PC-3 (cell line): Measurements from ENCODE around the gene MAGI1. TPM values are rescaled to one million over a fixed set of nuclear protein-coding genes. Genes with fewer than 3 reads are reported as not detected.

Experiments
- ATAC-seq: fragments of 200-7000 bp; cut with Tn5 transposase; 2 replicates; pipeline ENCODE4 v1.9.1; 2020; ENCODE audit warnings: mild to moderate bottlenecking, moderate library complexity
- BruUV-seq: library from RNA; stranded (reverse); fragments of 400-500 nt; replicated peaks from 2 replicates; lab custom pipeline; 2021; lab: Mats Ljungman, UMichigan
- CTCF ChIA-PET: fragments of 300-600 bp; sonication (Branson Sonifier 250); formaldehyde crosslinking; loops from one replicate; lab custom pipeline; 2022; ENCODE audit warnings: antibody characterized with exemption; lab: Charles Lee
- POLR2A ChIA-PET: fragments of 300-600 bp; sonication (Branson Sonifier 250); formaldehyde crosslinking; loops from one replicate; lab custom pipeline; 2022; ENCODE audit warnings: antibody characterized with exemption; ENCODE audit not compliant: unreplicated experiment; lab: Charles Lee
- DNase-seq: peaks from one replicate; pipeline ENCODE4 v3.0.0-alpha.2; 2015
- H2AFZ ChIP-seq: fragments of 300-600 bp; sonication (generic); 2 replicates; pipeline ENCODE4 v1.6.0; 2016; ENCODE audit warnings: antibody characterized with exemption, low read length
- H3F3A ChIP-seq: fragments of 300-600 bp; sonication (generic); one replicate; pipeline ENCODE4 v1.6.0; 2017; ENCODE audit warnings: antibody characterized with exemption, low read length, control low read depth, mild to moderate bottlenecking; ENCODE audit not compliant: unreplicated experiment
- H3K27ac ChIP-seq: fragments of 300-600 bp; sonication (generic); 2 replicates; pipeline ENCODE4 v1.5.1; 2016; ENCODE audit warnings: mild to moderate bottlenecking, low read length
- H3K27me3 ChIP-seq: fragments of 300-600 bp; sonication (generic); 2 replicates; pipeline ENCODE4 v1.6.1; 2016; ENCODE audit warnings: low read length, mixed read lengths
- H3K36me3 ChIP-seq: fragments of 300-600 bp; sonication (generic); 2 replicates; pipeline ENCODE4 v1.6.1; 2016; ENCODE audit warnings: low read depth, mixed run types, low read length, mixed read lengths
- H3K4me1 ChIP-seq: fragments of 300-600 bp; sonication (generic); 2 replicates; pipeline ENCODE4 v1.5.1; 2016; ENCODE audit warnings: low read length; ENCODE audit not compliant: insufficient read depth
- H3K4me2 ChIP-seq: fragments of 300-600 bp; sonication (generic); 2 replicates; pipeline ENCODE4 v1.6.0; 2016; ENCODE audit warnings: low read length
- H3K4me3 ChIP-seq: fragments of 300-600 bp; sonication (generic); 2 replicates; pipeline ENCODE4 v1.5.1; 2016; ENCODE audit warnings: mild to moderate bottlenecking, low read length, mixed read lengths
- H3K79me2 ChIP-seq: fragments of 300-600 bp; sonication (generic); 2 replicates; pipeline ENCODE4 v1.6.1; 2017; ENCODE audit warnings: low read length, mixed read lengths
- H3K9ac ChIP-seq: fragments of 300-600 bp; sonication (generic); 2 replicates; pipeline ENCODE4 v1.6.0; 2016; ENCODE audit warnings: mild to moderate bottlenecking, low read length
- H3K9me2 ChIP-seq: fragments of 300-600 bp; sonication (generic); replicated peaks from 2 replicates; pipeline ENCODE4 v1.6.1; 2016; ENCODE audit warnings: mixed run types, low read length, mixed read lengths
- H3K9me3 ChIP-seq: fragments of 300-600 bp; sonication (generic); 2 replicates; pipeline ENCODE4 v1.6.1; 2016; ENCODE audit warnings: low read length, mixed read lengths
- H4K20me1 ChIP-seq: fragments of 300-600 bp; sonication (generic); 2 replicates; pipeline ENCODE4 v1.6.1; 2016; ENCODE audit warnings: low read length, mixed read lengths
- EZH2 ChIP-seq: fragments of 300-600 bp; sonication (generic); IDR thresholded peaks from one replicate; pipeline ENCODE4 v1.6.1; 2017; ENCODE audit warnings: antibody characterized with exemption, mild to moderate bottlenecking, low read length; ENCODE audit not compliant: unreplicated experiment
- EZH2phosphoT487 ChIP-seq: fragments of 300-600 bp; sonication (generic); IDR thresholded peaks from 2 replicates; pipeline ENCODE4 v1.6.1; 2018; ENCODE audit warnings: mild to moderate bottlenecking, antibody characterized with exemption, low read length, borderline replicate concordance
- intact Hi-C: fragments of 100-400 bp; cut with micrococcal nuclease; formaldehyde crosslinking; loops from 2 replicates; pipeline ENCODE4 v1.9.0; 2023
- total RNA-seq: library from RNA; depleted of rRNA; stranded (reverse); fragments of >200 nt; gene quantifications from 2 replicates; pipeline ENCODE4 v1.2.3, GENCODE V29; 2014
- TF ChIP-seq, protein P1 (sequence below): fragments of 300-600 bp; sonication (generic); conservative IDR thresholded peaks from 2 replicates; pipeline ENCODE4 v1.5.1; 2017; ENCODE audit warnings: antibody characterized with exemption, low read depth, mild to moderate bottlenecking, low read length

MAGI1 gene
- total RNA-seq, 1 experiment from 2014 or later, result 8.9 TPM

DNA sequence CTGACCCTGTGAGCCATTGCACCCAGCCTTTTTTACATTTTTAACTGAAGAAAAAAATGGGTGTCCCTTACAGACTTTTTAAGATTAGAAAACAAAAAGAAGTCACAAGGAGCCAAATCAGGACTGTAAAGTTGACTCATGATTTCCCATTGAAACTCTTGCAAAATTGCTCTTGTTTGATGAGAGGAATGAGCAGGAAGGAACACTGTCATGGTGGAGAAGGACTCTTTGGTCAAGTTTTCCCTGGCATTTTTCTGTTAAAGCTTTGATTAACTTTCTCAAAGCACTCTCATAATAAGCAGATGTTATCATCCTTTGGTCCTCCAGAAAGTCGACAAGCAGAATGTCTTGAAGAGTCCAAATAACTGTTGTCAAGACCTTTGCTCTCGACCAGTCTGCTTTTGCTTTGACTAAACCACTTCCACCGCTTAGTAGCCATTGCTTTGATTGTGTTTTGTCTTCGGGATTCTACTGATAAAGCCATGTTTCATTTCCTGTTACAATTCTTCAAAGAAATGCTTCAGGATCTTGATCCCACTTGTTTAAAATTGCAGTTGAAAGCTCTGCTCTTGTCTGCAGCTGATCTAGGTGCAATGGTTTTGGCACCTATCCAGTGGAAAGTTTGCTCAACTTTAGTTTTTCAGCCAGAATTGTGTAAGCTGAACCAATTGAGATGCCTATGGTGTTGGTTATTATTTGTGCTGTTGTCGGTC lies 369.4 kb downstream of the MAGI1 start:
- no TSS peak for BruUV-seq
- intact Hi-C loops, result loop anchor here (10.0 kb wide), 1 partner anchor 95 kb away; no protein-coding TSS in a partner anchor
- Histone ChIP-seq H3K36me3 (no peaks in the 10 kb centered on the region), H3K4me1 (peaks cover 13% of the 10 kb centered on the region; the same call in 1 of the 2 replicates), H3F3A (no peaks in the 10 kb centered on the region), H3K9me2 (no peaks in the 10 kb centered on the region), H3K4me3 (no peak overlapping the region), H3K27ac (no peak overlapping the region), H3K27me3 (no peaks in the 10 kb centered on the region), H2AFZ (no peak overlapping the region), H3K9ac (no peak overlapping the region), H4K20me1 (no peaks in the 10 kb centered on the region), H3K79me2 (no peaks in the 10 kb centered on the region), H3K9me3 (no peaks in the 10 kb centered on the region), H3K4me2 (no peak overlapping the region)
- POLR2A ChIA-PET, result no interaction called here
- no peak for DNase-seq
- no peak for ATAC-seq
- CTCF ChIA-PET, result no interaction called here
- TF ChIP-seq EZH2 (no peak), EZH2phosphoT487 (no peak)
- TF ChIP-seq, protein P1, sequence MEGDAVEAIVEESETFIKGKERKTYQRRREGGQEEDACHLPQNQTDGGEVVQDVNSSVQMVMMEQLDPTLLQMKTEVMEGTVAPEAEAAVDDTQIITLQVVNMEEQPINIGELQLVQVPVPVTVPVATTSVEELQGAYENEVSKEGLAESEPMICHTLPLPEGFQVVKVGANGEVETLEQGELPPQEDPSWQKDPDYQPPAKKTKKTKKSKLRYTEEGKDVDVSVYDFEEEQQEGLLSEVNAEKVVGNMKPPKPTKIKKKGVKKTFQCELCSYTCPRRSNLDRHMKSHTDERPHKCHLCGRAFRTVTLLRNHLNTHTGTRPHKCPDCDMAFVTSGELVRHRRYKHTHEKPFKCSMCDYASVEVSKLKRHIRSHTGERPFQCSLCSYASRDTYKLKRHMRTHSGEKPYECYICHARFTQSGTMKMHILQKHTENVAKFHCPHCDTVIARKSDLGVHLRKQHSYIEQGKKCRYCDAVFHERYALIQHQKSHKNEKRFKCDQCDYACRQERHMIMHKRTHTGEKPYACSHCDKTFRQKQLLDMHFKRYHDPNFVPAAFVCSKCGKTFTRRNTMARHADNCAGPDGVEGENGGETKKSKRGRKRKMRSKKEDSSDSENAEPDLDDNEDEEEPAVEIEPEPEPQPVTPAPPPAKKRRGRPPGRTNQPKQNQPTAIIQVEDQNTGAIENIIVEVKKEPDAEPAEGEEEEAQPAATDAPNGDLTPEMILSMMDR, result no peak

GRCh38 chr3:65667963-65668362 lies 370.8 kb downstream of the MAGI1 start:
- intact Hi-C loops, result loop anchor here (10.0 kb wide), 1 partner anchor 93 kb away; no protein-coding TSS in a partner anchor
- CTCF ChIA-PET, result no interaction called here

More at GRCh38 chr3:65667963-65668362, 370.8 kb downstream of the MAGI1 start:
- no peaks in the 10 kb centered on the region for H3K27me3 ChIP-seq
- H3F3A ChIP-seq, result no peaks in the 10 kb centered on the region
- H2AFZ ChIP-seq, result no peak overlapping the region
- H3K27ac ChIP-seq, result no peak overlapping the region
- POLR2A ChIA-PET, result no interaction called here
- H3K4me1 ChIP-seq, result peaks cover 13% of the 10 kb centered on the region; the same call in 1 of the 2 replicates
- H3K9me3 ChIP-seq, result no peaks in the 10 kb centered on the region
- ATAC-seq (no peak), DNase-seq (no peak)
- H3K4me3 ChIP-seq, result no peak overlapping the region
- no peak overlapping the region for H3K9ac ChIP-seq
- no peaks in the 10 kb centered on the region for H3K9me2 ChIP-seq
- BruUV-seq, result no TSS peak
- H4K20me1 ChIP-seq, result no peaks in the 10 kb centered on the region
- TF ChIP-seq EZH2, result no peak
- no peak for TF ChIP-seq EZH2phosphoT487
- TF ChIP-seq, protein P1, result no peak
- no peak overlapping the region for H3K4me2 ChIP-seq
- H3K36me3 ChIP-seq, result no peaks in the 10 kb centered on the region
- H3K79me2 ChIP-seq, result no peaks in the 10 kb centered on the region
